HEK293 (cell line): Measurements from ENCODE around the gene C1orf146.
"Not testable (repeated sequence)": the region's sequence is repeated elsewhere in the genome, so short reads cannot be mapped to it uniquely, and the experiment has no call there.

ENCODE experiments used
- CTCF ChIA-PET: fragments of 350-600 bp; formaldehyde crosslinking; extraction: SDS; loops from one replicate; lab custom pipeline; 2021; ENCODE audit warnings: antibody characterized with exemption; lab: Yijun Ruan, JAX
- POLR2A ChIA-PET: fragments of 300-600 bp; formaldehyde crosslinking; extraction: SDS; loops from one replicate; lab custom pipeline; 2020; ENCODE audit warnings: antibody characterized with exemption, inconsistent platforms; lab: Yijun Ruan, JAX
- H3K27ac ChIP-seq: fragments of 200-500 bp; sonication (Bioruptor generic); 2 replicates; pipeline ENCODE4 v1.5.1; 2014; ENCODE audit warnings: low read depth, low read length, control low read depth, inconsistent platforms; ENCODE audit errors: extremely low read depth
- H3K36me3 ChIP-seq, 2 experiments: fragments of 200-500 bp in 1 of 2; sonication (Bioruptor generic) in 1 of 2; 1 replicate in 1 of 2; 2 replicates in 1 of 2; pipeline ENCODE4 v1.5.1; 2014 to 2017; ENCODE audit warnings: inconsistent platforms in 2 of 2, low read length in 2 of 2; ENCODE audit not compliant: control insufficient read depth in 2 of 2, insufficient read depth in 1 of 2
- H3K4me1 ChIP-seq: fragments of 200-500 bp; sonication (Bioruptor generic); 2 replicates; pipeline ENCODE4 v1.5.1; 2014; ENCODE audit warnings: mild to moderate bottlenecking, low read length, inconsistent platforms; ENCODE audit not compliant: control insufficient read depth, insufficient read depth
- H3K4me3 ChIP-seq: 2 replicates; pipeline ENCODE4 v1.5.1; 2011; ENCODE audit warnings: low read depth, mild to moderate bottlenecking, control low read depth, low read length, moderate library complexity
- H3K9me3 ChIP-seq: fragments of 200-500 bp; sonication (Bioruptor generic); 2 replicates; pipeline ENCODE4 v1.5.1; 2014; ENCODE audit warnings: low read depth, low read length, inconsistent platforms; ENCODE audit not compliant: control insufficient read depth, insufficient read depth
- GLI2 ChIP-seq: fragments of 450-650 bp; formaldehyde crosslinking; IDR thresholded peaks from 2 replicates; pipeline ENCODE4; 2017; ENCODE audit warnings: missing biosample characterization, missing genetic modification characterization, low read depth, borderline replicate concordance
- HOXA7 ChIP-seq: sonication (generic); formaldehyde crosslinking; IDR thresholded peaks from 2 replicates; pipeline ENCODE4 v1.8.1; 2022; ENCODE audit warnings: missing genetic modification reagents, borderline replicate concordance
- PRDM1 ChIP-seq: fragments of 450-650 bp; formaldehyde crosslinking; IDR thresholded peaks from 2 replicates; pipeline ENCODE4; 2016; ENCODE audit warnings: missing biosample characterization, missing genetic modification characterization
- SETDB1 ChIP-seq: IDR thresholded peaks from one replicate; pipeline ENCODE4 v1.6.1; 2017; ENCODE audit warnings: mild to moderate bottlenecking, low read length, moderate library complexity, mixed read lengths; ENCODE audit not compliant: insufficient read length
- SP7 ChIP-seq: fragments of 450-650 bp; formaldehyde crosslinking; IDR thresholded peaks from 2 replicates; pipeline ENCODE4 v1.5.1; 2016; ENCODE audit warnings: missing biosample characterization, missing genetic modification characterization
- ZBTB17 ChIP-seq: fragments of 450-650 bp; formaldehyde crosslinking; IDR thresholded peaks from 2 replicates; pipeline ENCODE4 v1.5.1; 2016; ENCODE audit warnings: missing biosample characterization, missing genetic modification characterization
- ZBTB20 ChIP-seq: fragments of 450-650 bp; formaldehyde crosslinking; IDR thresholded peaks from 2 replicates; pipeline ENCODE4 v1.5.1; 2016; ENCODE audit warnings: missing biosample characterization, missing genetic modification characterization
- ZEB2 ChIP-seq: fragments of 450-650 bp; formaldehyde crosslinking; IDR thresholded peaks from 2 replicates; pipeline ENCODE4 v1.5.1; 2016; ENCODE audit warnings: missing biosample characterization, missing genetic modification characterization
- ZFP3 ChIP-seq: fragments of 450-650 bp; formaldehyde crosslinking; IDR thresholded peaks from 2 replicates; pipeline ENCODE4 v1.5.1; 2016; ENCODE audit warnings: low read depth, missing biosample characterization, missing genetic modification characterization
- ZNF112 ChIP-seq: fragments of 450-650 bp; formaldehyde crosslinking; IDR thresholded peaks from 2 replicates; pipeline ENCODE4 v1.5.0; 2017; ENCODE audit warnings: missing biosample characterization, missing genetic modification characterization
- ZNF138 ChIP-seq: fragments of 450-650 bp; formaldehyde crosslinking; IDR thresholded peaks from 2 replicates; pipeline ENCODE4 v1.5.1; 2016; ENCODE audit warnings: missing biosample characterization, missing genetic modification characterization, borderline replicate concordance
- ZNF140 ChIP-seq: fragments of 450-650 bp; formaldehyde crosslinking; IDR thresholded peaks from 2 replicates; pipeline ENCODE4 v1.5.1; 2016; ENCODE audit warnings: missing biosample characterization, missing genetic modification characterization
- ZNF175 ChIP-seq: fragments of 450-650 bp; formaldehyde crosslinking; IDR thresholded peaks from 2 replicates; pipeline ENCODE4 v1.5.1; 2016; ENCODE audit warnings: missing biosample characterization, missing genetic modification characterization
- ZNF202 ChIP-seq: fragments of 450-650 bp; formaldehyde crosslinking; IDR thresholded peaks from 2 replicates; pipeline ENCODE4 v1.5.1; 2016; ENCODE audit warnings: missing biosample characterization, missing genetic modification characterization, borderline replicate concordance
- ZNF248 ChIP-seq: fragments of 450-650 bp; formaldehyde crosslinking; IDR thresholded peaks from 2 replicates; pipeline ENCODE4 v1.5.1; 2017; ENCODE audit warnings: missing biosample characterization, missing genetic modification characterization
- ZNF350 ChIP-seq: fragments of 450-650 bp; formaldehyde crosslinking; IDR thresholded peaks from 2 replicates; pipeline ENCODE4 v1.5.0; 2017; ENCODE audit warnings: missing biosample characterization, mild to moderate bottlenecking, missing genetic modification characterization
- ZNF555 ChIP-seq: fragments of 450-650 bp; formaldehyde crosslinking; conservative IDR thresholded peaks from 2 replicates; pipeline ENCODE4 v1.5.1; 2017; ENCODE audit warnings: missing biosample characterization, mild to moderate bottlenecking, missing genetic modification characterization, inconsistent platforms
- ZNF585B ChIP-seq: fragments of 450-650 bp; formaldehyde crosslinking; IDR thresholded peaks from 2 replicates; pipeline ENCODE4 v1.5.1; 2016; ENCODE audit warnings: missing biosample characterization, missing genetic modification characterization
- ZNF600 ChIP-seq: fragments of 450-650 bp; formaldehyde crosslinking; IDR thresholded peaks from 2 replicates; pipeline ENCODE4 v1.5.1; 2016; ENCODE audit warnings: missing biosample characterization, missing genetic modification characterization
- ZNF654 ChIP-seq: fragments of 450-650 bp; formaldehyde crosslinking; IDR thresholded peaks from 2 replicates; pipeline ENCODE4 v1.5.1; 2016; ENCODE audit warnings: low read depth, missing biosample characterization, missing genetic modification characterization
- ZNF660 ChIP-seq: fragments of 450-650 bp; IDR thresholded peaks from 2 replicates; pipeline ENCODE4 v1.5.1; 2018; ENCODE audit warnings: missing biosample characterization, mild to moderate bottlenecking, missing genetic modification characterization
- ZNF670 ChIP-seq: fragments of 450-650 bp; formaldehyde crosslinking; IDR thresholded peaks from 2 replicates; pipeline ENCODE4 v1.5.1; 2016; ENCODE audit warnings: missing biosample characterization, missing genetic modification characterization, low read depth
- ZNF677 ChIP-seq: fragments of 450-650 bp; IDR thresholded peaks from 2 replicates; pipeline ENCODE4 v1.5.0; 2018; ENCODE audit warnings: missing biosample characterization, mild to moderate bottlenecking, missing genetic modification characterization, moderate library complexity
- TF ChIP-seq, protein P1 (sequence below): fragments of 450-650 bp; formaldehyde crosslinking; IDR thresholded peaks from 2 replicates; pipeline ENCODE4 v1.5.1; 2016; ENCODE audit warnings: missing biosample characterization, missing genetic modification characterization

Gene C1orf146

DNA sequence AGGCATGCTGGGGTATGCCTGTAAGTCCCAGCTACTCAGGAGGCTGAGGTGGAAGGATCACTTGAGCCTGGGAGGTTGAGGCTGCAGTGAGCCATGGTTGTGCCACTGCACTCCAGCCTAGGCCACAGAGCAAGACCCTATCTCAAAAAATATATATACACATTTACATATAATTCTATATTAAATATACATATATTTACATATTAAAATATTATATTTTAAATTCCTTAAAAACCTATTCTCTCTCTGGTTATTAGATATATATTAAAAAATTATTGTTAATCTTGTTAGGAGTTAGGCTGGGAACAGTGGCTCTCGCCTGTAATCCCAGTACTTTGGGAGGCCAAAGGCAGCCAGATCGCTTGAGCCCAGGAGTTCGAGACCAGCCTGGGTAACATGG is 58.4 kb downstream of the C1orf146 start (continued):
- TF ChIP-seq SETDB1 (no peak), ZBTB17 (tag by site-specific recombination) (no peak), SP7 (tag by site-specific recombination) (no peak), ZNF112 (tag by site-specific recombination) (no peak)

DNA sequence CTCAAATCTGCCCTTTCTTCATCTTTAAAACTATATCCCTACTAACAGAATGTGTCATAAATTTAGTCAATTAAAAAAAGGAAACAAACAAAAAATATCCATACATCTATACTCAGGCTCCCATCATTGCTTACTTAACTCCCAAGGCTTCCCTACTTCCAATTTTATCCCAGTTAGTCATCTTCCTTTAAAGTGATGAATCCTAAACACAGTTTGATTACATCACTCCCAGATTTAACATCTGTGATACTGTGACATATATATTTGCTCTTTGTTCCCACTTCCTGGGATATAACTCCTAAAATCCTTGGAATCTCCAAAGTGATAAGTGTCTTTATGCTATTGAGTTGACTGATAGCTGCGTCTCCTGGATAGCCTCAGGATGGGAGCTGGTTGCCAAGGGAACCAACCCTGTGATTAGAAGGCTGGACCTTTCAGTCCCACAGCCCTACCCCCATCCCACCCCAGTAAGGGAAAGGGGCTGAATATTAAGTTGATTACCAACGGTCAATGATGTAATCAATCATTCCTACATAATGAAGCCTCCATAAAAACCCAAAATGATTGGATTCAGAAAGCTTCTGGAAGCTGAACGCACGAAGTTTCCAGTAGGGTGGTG is 59.5 kb downstream of the C1orf146 start:
- ChIA-PET POLR2A (no interaction called here), CTCF (no interaction called here)
- H3K27ac ChIP-seq = no peak overlapping the region
- no peaks in the 10 kb centered on the region for H3K9me3 ChIP-seq
- no peak for TF ChIP-seq ZNF555 (tag by site-specific recombination)
- no peak for TF ChIP-seq ZNF600 (tag by site-specific recombination)
- TF ChIP-seq ZNF175 (tag by site-specific recombination) = no peak
- TF ChIP-seq GLI2 = no peak
- no peak for TF ChIP-seq ZNF677 (tag by site-specific recombination)
- TF ChIP-seq ZNF670 (tag by site-specific recombination) = no peak
- TF ChIP-seq ZBTB20 (tag by site-specific recombination) = no peak
- no peak for TF ChIP-seq ZNF248 (tag by site-specific recombination)
- no peak for TF ChIP-seq ZEB2 (tag by site-specific recombination)
- no peak overlapping the region for H3K4me3 ChIP-seq
- no peaks in the 10 kb centered on the region for H3K4me1 ChIP-seq
- H3K36me3 ChIP-seq = peaks cover 10 to 76% of the 10 kb centered on the region in 2 experiments; a peak in 2 of 3 replicates

DNA sequence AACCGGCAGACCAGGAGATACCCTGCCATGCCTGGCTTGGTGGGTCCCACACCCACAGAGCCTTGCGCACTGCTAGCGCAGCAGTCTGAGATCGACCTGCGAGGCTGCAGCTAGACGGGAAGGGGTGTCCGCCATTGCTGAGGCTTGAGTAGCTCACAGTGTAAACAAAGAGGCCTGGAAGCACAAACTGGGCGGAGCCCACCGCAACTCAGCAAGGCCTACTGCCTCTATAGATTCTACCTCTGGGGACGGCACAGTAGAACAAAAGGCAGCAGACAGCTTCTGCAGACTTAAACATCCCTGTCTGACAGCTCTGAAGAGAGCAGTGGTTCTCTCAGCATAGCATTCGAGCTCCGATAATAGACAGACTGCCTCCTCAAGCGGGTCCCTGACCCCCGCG is 62.1 kb downstream of the C1orf146 start:
- H3K27ac ChIP-seq, POLR2A ChIA-PET, H3K9me3 ChIP-seq, H3K4me3 ChIP-seq, H3K4me1 ChIP-seq: not testable (repeated sequence)
- CTCF ChIA-PET = interaction anchor here (1.0 to 2.0 kb wide), 3 partner anchors 11 to 282 kb away, joined by 3 to 7 read pairs (median 5); no protein-coding TSS in a partner anchor
- H3K36me3 ChIP-seq = peaks cover 6 to 55% of the 10 kb centered on the region in 2 experiments; a peak in 2 of 3 replicates

DNA sequence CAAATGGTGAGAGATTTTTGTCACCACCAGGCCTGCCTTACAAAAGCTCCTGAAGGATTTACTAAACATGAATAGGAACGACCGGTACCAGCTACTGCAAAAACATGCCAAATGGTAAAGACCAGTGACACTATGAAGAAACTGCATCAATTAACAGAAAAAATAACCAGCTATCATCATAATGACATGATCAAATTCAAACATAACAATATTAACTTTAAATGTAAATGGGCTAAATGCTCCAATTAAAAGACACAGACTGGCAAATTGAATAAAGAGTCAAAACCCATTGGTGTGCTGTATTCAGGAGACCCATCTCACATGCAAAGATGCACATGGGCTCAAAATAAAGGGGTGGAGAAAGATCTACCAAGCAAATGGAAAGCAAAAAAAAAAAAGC is 63.7 kb downstream of the C1orf146 start:
- H3K4me1 ChIP-seq, CTCF ChIA-PET, H3K27ac ChIP-seq, POLR2A ChIA-PET, H3K9me3 ChIP-seq, H3K4me3 ChIP-seq: not testable (repeated sequence)
- H3K36me3 ChIP-seq = peaks cover 8 to 50% of the 10 kb centered on the region in 2 experiments

DNA sequence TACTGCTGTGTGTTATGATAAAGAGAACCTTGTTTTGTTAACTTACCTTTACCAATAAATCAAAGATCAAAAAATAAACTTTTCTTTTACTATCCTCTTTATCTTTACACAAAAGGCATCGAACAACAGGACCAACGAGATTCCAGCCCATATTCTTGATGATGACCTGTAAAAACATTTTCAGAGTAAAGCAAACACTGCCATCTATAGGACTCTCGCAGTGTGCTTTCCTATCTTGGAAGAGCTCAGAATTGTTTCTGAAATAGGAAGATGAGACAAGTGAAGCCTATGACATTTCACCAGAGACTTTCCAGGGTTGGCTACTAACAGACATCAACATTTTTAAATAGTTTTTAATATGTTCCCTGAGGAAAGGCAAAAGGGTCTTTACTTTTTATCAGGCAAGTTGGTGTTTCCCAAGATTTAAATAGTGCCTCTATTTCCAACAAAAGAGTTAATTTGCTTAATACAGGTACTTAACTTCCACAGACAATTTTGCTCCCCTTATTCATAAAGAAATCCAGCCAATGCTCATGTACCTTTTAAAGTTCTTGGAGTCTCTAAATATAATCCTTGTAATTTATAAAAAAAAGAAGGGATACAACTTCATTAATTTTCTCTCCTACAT is 73.8 kb downstream of the C1orf146 start:
- no peaks in the 10 kb centered on the region; the same call in 1 of the 2 replicates for H3K4me1 ChIP-seq
- ChIA-PET CTCF (interaction anchor here (0.5 to 6.5 kb wide), 24 partner anchors 9 to 1199 kb away, joined by 3 to 75 read pairs (median 4); no protein-coding TSS in a partner anchor), POLR2A (interaction anchor here (0.9 kb wide), 1 partner anchor 9 kb away, joined by 3 read pairs; no protein-coding TSS in a partner anchor)
- no peak overlapping the region for H3K27ac ChIP-seq
- H3K36me3 ChIP-seq = peaks cover 27 to 65% of the 10 kb centered on the region in 2 experiments
- no peaks in the 10 kb centered on the region for H3K9me3 ChIP-seq
- no peak overlapping the region for H3K4me3 ChIP-seq
- TF ChIP-seq ZNF660 (tag by site-specific recombination) (peak; percentile 77), HOXA7 (CRISPR knock-in tag) (no peak), ZNF350 (tag by site-specific recombination) (no peak), PRDM1 (tag by site-specific recombination) (peak; percentile 42; the same call in 1 of the 2 replicates), ZNF138 (tag by site-specific recombination) (no peak), ZNF670 (tag by site-specific recombination) (no peak), ZFP3 (tag by site-specific recombination) (no peak), ZNF654 (tag by site-specific recombination) (peak; percentile 88), ZNF202 (tag by site-specific recombination) (no peak), ZNF585B (tag by site-specific recombination) (no peak), ZNF140 (tag by site-specific recombination) (no peak)
- TF ChIP-seq, protein P1, sequence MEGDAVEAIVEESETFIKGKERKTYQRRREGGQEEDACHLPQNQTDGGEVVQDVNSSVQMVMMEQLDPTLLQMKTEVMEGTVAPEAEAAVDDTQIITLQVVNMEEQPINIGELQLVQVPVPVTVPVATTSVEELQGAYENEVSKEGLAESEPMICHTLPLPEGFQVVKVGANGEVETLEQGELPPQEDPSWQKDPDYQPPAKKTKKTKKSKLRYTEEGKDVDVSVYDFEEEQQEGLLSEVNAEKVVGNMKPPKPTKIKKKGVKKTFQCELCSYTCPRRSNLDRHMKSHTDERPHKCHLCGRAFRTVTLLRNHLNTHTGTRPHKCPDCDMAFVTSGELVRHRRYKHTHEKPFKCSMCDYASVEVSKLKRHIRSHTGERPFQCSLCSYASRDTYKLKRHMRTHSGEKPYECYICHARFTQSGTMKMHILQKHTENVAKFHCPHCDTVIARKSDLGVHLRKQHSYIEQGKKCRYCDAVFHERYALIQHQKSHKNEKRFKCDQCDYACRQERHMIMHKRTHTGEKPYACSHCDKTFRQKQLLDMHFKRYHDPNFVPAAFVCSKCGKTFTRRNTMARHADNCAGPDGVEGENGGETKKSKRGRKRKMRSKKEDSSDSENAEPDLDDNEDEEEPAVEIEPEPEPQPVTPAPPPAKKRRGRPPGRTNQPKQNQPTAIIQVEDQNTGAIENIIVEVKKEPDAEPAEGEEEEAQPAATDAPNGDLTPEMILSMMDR = peak; percentile 51; the same call in 1 of the 2 replicates
